HG02943 (cell line): ENCODE data around the gene CETP.
"Not testable (repeated sequence)": the region's sequence is repeated elsewhere in the genome, so short reads cannot be mapped to it uniquely, and the experiment has no call there.

Source experiments
- ATAC-seq: cut with Tn5 transposase; IDR thresholded peaks from one replicate; pipeline ENCODE4 v1.9.1; 2021; ENCODE audit warnings: mild to moderate bottlenecking, low read depth, moderate library complexity; ENCODE audit not compliant: unreplicated experiment

The CETP gene

DNA sequence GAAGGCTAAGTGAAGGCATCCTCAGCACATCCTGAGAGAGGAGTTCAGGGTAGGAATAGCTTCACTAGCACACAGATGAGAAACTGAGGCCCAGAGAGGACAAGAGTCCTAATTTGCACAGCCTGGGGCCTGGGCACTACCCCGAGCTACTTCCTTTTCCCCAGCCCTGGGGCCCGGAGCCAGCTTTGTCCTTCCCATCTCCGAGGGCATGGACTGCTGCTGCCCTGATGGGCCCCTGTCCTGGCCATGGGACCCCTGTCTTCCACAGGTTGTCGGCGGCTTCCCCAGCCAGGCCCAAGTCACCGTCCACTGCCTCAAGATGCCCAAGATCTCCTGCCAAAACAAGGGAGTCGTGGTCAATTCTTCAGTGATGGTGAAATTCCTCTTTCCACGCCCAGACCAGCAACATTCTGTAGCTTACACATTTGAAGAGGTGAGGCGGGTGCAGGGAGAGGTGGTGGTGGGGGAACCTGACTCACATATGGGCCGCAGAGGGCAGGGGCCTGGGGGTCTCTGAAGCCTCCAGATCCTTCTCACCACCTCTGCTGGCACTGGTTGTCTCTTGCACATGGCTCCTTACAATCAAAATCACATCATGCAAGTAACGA is 16.2 kb downstream of the CETP start:
- no peak for ATAC-seq

GRCh38 chr16:56980201-56980535 is 18.4 kb downstream of the CETP start:
- no peak for ATAC-seq

DNA sequence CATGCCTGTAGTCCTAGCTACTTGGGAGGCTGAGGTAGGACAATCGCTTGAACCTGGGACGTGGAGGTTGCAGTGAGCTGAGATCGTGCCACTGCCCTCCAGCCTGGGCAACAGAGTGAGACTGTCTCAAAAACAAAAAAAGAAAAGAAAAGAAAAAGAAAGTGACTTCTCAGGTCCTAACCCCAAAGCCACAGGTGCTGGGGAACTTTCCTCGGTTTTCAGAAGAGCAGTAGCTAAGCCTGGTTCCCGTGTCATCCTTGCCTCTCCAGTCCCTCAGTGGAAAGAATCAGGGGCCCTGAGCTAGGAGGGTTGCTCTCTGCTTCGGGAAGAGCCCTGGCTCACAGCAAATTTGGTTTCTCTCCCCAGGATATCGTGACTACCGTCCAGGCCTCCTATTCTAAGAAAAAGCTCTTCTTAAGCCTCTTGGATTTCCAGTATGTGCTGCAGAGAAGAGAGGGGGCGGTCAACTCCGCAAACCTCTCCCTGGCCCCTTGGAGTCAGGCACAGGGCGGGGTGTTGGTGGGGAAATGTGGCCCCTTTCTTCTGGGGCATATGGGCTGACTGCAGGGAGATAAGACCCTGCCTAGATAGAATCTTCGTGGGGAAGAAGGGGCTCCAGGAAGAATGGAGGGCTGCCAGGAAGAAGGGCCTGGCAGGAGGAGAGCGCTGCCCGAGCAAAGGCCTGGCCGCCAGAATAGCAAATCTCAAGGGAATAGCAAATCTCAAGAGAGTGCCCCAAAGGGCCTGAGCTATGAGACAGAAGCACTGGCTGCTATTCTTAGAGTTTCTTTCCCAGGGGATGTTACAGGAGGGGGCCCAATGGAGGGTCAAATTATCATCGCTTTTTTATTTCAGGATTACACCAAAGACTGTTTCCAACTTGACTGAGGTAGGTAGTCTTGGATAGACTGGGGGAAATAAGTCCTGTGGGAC is 19.3 kb downstream of the CETP start:
- ATAC-seq: no peak

GRCh38 chr16:56981729-56982271 is 20.1 kb downstream of the CETP start:
- no peak for ATAC-seq

- ATAC-seq: no peak
Measured at GRCh38 chr16:56982695-56983094, 20.9 kb downstream of the CETP start.

- no peak for ATAC-seq
Measured at GRCh38 chr16:56983211-56983751, 21.5 kb downstream of the CETP start.

GRCh38 chr16:56984639-56985038 is 22.9 kb downstream of the CETP start:
- ATAC-seq: no peak

DNA sequence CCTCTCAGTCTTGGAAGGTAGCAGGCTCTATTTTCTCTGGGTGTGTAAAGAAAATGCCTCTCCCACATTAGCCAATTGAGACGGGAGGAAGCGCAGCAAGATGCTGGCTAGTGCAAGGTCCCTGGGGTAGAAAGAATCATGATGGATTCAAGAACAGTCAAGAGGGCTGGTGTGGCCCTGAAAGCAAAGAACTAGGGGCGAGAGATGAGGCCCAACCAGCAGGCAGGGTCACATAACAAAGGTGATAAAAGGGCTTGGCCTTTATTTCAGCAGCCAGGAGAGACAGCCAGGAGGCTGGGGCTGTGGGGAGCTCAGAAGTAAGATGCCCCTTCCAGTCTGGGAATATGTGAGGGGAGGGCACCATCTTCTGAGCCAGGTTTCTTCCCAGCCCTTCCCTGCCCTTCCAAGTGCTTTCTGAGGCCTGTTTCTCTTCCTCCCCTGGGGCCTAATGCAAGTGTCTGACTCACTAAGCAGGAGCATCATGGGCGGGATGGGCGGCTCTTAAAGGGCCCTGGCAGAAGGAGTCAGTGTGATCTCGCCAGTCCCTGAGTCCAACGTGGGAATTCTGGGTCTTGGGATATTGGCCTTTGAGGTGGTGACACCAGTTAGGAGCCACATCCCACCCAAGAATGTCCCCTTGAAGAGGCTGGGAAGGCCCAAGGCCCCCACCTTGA is 23.7 kb downstream of the CETP start:
- no peak for ATAC-seq

- no peak for ATAC-seq
Measured at GRCh38 chr16:56985962-56986360, 24.2 kb downstream of the CETP start.

DNA sequence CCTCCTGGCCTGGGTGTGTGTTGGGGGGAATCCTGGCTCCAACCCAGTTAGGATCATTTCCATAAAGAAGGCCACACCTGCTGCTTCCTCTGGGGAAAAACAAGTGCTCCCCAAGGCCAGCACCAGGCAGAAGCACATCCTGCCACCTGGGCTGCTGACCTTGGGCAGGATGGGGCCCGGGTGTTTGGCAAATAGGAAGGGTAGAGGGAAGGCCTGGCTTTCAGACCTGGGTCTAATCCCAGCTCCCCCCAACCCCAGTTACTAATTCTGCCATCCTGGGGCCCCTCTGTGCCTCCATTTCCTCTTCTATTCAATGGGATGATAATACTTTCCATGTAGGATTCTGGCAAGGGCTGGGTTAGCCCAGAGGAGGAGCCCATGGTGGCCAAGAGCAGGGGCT is 24.6 kb downstream of the CETP start:
- no peak for ATAC-seq

GRCh38 chr16:56986908-56987307 is 25.2 kb downstream of the CETP start:
- not testable (repeated sequence) for ATAC-seq

- ATAC-seq: no peak
Measured at GRCh38 chr16:56987692-56988091, 25.9 kb downstream of the CETP start.

- no peak for ATAC-seq
Measured at GRCh38 chr16:56988161-56988947, 26.6 kb downstream of the CETP start.

- peak; percentile 71 for ATAC-seq
Measured at GRCh38 chr16:56988948-56989945, 27.5 kb downstream of the CETP start, which contains the start of gene NLRC5. Gene NLRC5, plus strand, starts transcription at chr16:56989557. Its CDS starts 31,156 bp downstream, at chr16:57020713.

DNA sequence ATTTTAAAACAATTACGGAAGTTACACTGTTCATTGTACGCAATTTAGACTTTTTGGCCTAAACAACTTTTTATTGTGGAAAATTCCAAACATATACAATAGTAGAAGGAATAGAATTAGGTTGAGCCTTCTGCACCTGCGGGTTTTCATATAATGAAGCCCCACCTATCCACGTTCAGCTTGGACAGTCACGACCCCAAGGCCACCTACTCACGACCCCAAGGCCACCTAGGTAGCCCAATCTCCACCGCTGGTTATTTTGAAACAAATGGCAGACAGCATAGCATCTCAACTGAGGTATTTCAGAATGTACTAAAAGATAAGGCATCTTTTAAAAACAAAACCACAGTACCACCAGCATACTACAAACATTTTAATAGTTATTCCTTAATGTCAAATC is 28.2 kb downstream of the CETP start:
- ATAC-seq: no peak

DNA sequence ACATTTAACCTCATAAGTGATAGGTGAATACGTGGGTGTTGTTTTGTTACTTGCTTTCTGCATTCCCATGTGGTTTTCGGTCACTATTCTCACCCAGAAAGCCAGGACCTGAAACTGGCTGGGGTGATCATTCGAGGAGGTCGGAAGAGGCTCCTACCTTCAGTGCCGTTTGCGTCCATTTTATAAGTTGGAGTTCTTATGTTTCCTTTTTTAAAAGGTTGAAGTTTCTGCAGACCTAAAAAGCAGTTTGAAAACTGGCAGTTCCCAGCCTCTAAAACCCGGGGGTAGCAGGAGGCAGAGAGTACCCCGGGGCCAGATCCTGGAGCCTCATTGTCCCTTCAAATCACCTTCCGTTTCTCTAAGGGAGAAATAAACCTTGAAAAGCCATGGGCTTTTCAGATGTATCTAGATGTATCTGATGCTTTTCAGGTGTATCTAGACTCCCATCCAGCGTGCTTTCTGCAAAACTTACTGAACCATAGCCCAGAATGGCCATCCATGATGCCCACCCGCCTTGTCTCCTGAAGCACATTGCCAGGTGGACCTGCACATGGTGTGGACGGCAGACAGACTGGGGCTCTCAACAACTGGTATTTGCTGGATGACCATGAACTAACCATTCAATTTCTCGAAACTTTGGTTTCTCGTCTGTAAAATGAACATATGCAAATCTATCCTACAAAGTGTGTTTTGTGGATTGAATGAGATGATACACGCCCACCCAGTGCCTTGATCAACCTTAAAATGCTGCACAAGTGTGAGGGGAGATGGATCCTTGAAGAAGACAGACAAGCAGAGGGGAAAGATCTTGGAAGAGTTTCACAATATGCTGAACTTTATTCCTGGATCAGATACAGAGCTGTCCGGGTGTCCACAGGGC is 28.9 kb downstream of the CETP start:
- no peak for ATAC-seq

DNA sequence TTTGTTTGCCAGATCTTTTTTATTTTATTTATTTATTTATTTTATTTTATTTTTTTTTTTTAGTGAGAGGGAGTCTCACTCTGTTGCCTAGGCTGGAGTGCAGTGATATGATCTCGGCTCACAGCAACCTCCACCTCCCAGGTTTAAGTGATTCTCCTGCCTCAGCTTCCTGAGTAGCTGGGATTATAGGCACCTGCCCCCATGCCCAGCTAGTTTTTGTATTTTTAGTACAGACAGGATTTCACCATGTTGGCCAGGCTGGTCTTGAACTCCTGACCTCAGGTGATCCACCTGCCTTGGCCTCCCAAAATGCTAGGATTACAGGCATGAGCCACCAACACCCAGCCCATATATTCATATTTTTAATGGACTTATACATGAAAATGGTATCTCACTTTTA is 30.7 kb downstream of the CETP start:
- ATAC-seq: not testable (repeated sequence)

- no peak for ATAC-seq
Measured at GRCh38 chr16:56993204-56993603, 31.5 kb downstream of the CETP start.
